GM12891 (cell line): ENCODE measurements around the gene WNT3.

Experiments
- POLR2A ChIP-seq: IDR thresholded peaks from 2 replicates; pipeline ENCODE4 v1.6.1; 2011; ENCODE audit warnings: low read depth, low read length, control low read depth
- POLR2AphosphoS5 ChIP-seq: IDR thresholded peaks from 2 replicates; pipeline ENCODE4 v1.6.1; 2011; ENCODE audit warnings: low read depth, low read length, control low read depth

DNA sequence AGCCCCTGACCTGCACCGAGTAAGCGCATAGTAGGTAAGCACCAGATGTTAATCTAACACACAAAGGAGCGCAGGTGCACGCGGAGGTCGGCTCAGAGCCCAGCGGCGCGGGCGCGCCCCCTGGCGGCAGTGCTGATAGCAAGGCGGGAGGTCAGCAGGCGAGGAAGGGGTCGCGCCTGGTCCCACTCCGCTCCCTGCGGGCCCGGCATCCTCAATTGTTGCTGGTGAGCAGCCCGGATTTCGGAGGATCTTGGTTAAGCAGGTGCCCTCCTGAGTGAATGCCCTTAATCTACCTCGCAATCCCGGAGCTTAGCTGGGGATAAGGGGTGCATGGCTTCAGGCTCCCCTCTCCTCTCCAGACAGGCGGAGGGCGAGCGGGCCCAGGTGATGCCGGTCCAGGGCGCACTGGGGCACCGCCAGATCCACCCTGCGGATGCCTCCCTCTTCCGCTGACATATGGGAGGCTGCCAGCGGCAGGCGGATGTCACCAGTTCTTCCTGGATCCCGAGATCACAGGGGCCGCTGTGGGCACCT, 4.0 kb upstream of the WNT3 start:
- TF ChIP-seq POLR2AphosphoS5 (no peak), POLR2A (no peak)
